ENCODE results near the gene UGT1A5.
"Not testable (repeated sequence)": the region's sequence is repeated elsewhere in the genome, so short reads cannot be mapped to it uniquely, and the experiment has no call there.

UGT1A5 gene

GRCh38 chr2:233746475-233747282 lies 34.0 kb downstream of the UGT1A5 start:
- no peak for DNase-seq (ENCODE audit: low read depth)

DNA sequence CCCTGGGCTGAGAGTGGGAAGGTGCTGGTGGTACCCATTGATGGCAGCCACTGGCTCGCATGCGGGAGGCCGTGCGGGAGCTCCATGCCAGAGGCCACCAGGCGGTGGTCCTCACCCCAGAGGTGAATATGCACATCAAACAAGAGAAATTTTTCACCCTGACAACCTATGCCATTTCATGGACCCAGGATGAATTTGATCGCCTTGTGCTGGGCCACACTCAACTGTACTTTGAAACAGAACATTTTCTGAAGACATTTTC lies 34.5 kb downstream of the UGT1A5 start:
- no peak for DNase-seq (ENCODE audit: low read depth)

DNA sequence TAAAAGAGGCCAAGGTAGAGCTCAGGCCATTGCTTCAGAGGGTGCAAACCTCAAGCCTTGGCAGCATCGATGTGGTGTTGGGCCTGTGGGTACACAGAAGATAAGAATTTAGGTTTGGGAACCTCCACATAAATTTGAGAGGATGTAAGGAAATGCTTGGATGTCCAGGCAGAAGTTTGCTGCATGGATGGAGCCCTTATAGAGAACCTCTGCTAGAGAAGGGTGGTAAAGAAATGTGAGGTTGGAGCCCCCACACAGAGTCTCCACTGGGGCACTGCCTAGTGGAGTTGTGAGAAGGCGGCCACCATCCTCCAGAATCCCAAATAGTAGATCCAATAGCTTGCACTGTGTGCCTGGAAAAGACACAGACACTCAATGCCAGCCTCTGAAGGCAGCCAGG lies 38.0 kb downstream of the UGT1A5 start:
- DNase-seq (ENCODE audit: low read depth): not testable (repeated sequence)

- not testable (repeated sequence) for DNase-seq (ENCODE audit: low read depth)
Observed at GRCh38 chr2:233751212-233752009, 38.7 kb downstream of the UGT1A5 start.

DNA sequence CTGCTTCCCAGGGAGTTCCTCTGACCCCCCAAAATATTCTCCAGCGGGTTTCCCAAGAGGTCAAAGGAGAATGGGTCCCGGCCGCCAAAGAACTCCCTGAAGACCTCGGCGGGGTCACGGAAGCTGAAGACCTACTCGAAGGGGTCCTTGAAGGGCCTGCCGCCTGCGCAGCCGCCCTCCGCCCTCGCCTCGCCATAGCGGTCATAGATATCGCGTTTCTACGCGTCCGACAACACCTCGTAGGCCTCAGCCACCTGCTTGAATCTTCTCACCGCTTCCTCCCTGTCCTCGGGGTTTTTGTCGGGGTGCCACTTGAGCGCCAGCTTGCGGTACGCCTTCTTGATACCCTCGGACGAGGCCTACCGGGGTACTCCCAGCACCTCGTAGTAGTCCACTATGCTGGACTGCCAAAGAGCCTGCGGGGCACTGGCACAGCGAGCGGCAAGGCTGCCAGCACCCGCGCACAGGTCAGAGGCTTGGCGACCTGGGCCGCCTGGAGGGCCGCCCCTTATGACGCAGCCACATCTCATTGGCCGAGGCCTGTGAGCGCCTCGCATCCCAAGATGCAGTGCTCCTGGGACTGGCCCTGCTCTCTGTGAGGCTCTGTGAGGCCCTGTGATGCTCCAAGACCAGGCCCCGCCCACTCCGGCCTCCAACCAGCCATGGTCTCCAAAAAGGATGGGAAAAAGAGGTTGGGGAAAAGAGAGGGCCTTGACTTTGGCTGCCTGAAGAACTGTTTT lies 42.3 kb downstream of the UGT1A5 start:
- DNase-seq (ENCODE audit: low read depth): no peak

- no peak for DNase-seq (ENCODE audit: low read depth)
Observed at GRCh38 chr2:233756429-233757081, 43.8 kb downstream of the UGT1A5 start.

- no peak for DNase-seq (ENCODE audit: low read depth)
Observed at GRCh38 chr2:233758141-233758540, 45.4 kb downstream of the UGT1A5 start.

GRCh38 chr2:233758849-233759248 lies 46.1 kb downstream of the UGT1A5 start:
- DNase-seq (ENCODE audit: low read depth): no peak

- no peak for DNase-seq (ENCODE audit: low read depth)
Observed at GRCh38 chr2:233760043-233760442, 47.3 kb downstream of the UGT1A5 start, which contains the start of gene UGT1A1. Gene UGT1A1 (plus strand): TSS chr2:233760270. CDS start chr2:233760288, 18 bp downstream.

- no peak for DNase-seq (ENCODE audit: low read depth)
Observed at GRCh38 chr2:233761040-233761769, 48.5 kb downstream of the UGT1A5 start.

DNA sequence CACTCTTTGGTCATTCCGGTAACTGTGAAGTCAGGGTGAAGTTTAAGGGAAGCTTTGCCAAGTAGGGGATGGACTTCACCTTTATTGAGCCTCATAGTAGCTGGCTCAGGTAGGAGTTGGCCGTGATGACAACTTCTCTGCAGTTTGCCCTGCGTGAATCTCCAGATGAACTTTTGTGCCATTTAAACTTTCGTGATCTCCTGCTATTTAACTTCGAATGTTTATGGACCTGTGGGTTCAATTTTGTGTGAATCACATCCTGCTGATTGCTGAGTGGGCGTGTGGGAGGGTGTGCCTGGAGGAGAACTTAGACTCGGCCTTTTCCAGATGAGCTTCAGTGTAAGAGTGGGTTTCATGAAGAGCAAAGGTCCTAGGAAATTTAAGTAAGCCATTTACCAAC lies 51.6 kb downstream of the UGT1A5 start:
- peak; percentile 36 for DNase-seq (ENCODE audit: low read depth)

- DNase-seq (ENCODE audit: low read depth): no peak
Observed at GRCh38 chr2:233764761-233765160, 52.1 kb downstream of the UGT1A5 start.

DNA sequence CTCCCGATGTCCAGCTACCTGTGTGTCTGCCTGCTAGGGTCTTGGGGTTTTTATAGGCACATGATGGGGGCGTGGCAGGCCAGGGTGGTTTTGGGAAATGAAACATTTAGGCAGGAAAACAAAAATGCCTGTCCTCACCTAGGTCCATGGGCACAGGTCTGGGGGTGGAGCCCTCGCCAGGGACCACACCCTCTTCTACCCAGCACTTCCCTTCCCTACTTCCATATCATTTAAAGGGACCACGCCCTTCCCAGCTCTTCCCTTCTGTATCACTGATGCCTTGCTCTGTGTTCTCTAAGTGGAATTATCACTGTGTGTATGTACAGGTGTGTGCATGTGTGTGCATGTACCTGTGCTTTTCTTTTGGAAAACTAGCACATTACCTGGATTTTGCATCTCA lies 53.7 kb downstream of the UGT1A5 start:
- no peak for DNase-seq (ENCODE audit: low read depth)

GRCh38 chr2:233768076-233768475 lies 55.4 kb downstream of the UGT1A5 start:
- no peak for DNase-seq (ENCODE audit: low read depth)

GRCh38 chr2:233769260-233769659 lies 56.6 kb downstream of the UGT1A5 start:
- no peak for DNase-seq (ENCODE audit: low read depth)

DNA sequence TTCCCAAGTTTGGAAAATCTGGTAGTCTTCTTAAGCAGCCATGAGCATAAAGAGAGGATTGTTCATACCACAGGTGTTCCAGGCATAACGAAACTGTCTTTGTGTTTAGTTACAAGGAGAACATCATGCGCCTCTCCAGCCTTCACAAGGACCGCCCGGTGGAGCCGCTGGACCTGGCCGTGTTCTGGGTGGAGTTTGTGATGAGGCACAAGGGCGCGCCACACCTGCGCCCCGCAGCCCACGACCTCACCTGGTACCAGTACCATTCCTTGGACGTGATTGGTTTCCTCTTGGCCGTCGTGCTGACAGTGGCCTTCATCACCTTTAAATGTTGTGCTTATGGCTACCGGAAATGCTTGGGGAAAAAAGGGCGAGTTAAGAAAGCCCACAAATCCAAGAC lies 59.4 kb downstream of the UGT1A5 start:
- no peak for DNase-seq (ENCODE audit: low read depth)

- DNase-seq (ENCODE audit: low read depth): no peak
Observed at GRCh38 chr2:233772583-233772982, 59.9 kb downstream of the UGT1A5 start.

GRCh38 chr2:233773854-233774253 lies 61.1 kb downstream of the UGT1A5 start:
- DNase-seq (ENCODE audit: low read depth): no peak

GRCh38 chr2:233775414-233775813 lies 62.7 kb downstream of the UGT1A5 start:
- no peak for DNase-seq (ENCODE audit: low read depth)

GRCh38 chr2:233778030-233778429 lies 65.3 kb downstream of the UGT1A5 start, which contains the start of gene MROH2A:
Gene MROH2A (plus strand): TSS chr2:233778330. CDS start chr2:233779359, 1,029 bp downstream.
- DNase-seq (ENCODE audit: low read depth): no peak

DNA sequence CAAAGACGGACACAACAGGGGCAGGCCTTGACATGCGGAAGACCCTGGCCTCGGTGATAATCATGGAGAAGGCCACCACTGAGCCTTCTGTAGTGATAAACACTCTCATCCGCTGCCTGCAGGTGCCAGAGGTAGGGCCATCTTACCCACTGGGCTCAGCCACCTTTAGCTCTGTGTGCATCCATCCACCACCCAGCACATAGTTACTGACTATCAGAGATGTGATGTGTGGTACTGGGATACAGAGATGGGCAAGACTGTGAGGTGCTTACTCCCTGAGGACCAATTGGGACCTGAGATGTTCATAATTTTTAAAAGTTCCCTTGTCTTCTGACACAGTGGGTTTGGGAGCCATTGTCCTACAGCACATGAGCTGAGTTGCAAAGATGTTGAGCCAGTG lies 67.0 kb downstream of the UGT1A5 start:
- DNase-seq (ENCODE audit: low read depth): no peak

Data from stromal cell of bone marrow (primary cell).